GM18505 (cell line): ENCODE measurements around the gene SLC40A1.

Source experiments
- ATAC-seq: cut with Tn5 transposase; IDR thresholded peaks from one replicate; pipeline ENCODE4 v1.9.1; 2021; ENCODE audit not compliant: unreplicated experiment
- POLR2A ChIP-seq: IDR thresholded peaks from 4 replicates; pipeline ENCODE4 v1.6.1; 2011; ENCODE audit warnings: borderline replicate concordance; ENCODE audit not compliant: insufficient read depth, insufficient read length; ENCODE audit errors: extremely low read depth

Gene SLC40A1

GRCh38 chr2:189585226-189585756, 4.7 kb upstream of the SLC40A1 start:
- TF ChIP-seq POLR2A, result no peak
- no peak for ATAC-seq

DNA sequence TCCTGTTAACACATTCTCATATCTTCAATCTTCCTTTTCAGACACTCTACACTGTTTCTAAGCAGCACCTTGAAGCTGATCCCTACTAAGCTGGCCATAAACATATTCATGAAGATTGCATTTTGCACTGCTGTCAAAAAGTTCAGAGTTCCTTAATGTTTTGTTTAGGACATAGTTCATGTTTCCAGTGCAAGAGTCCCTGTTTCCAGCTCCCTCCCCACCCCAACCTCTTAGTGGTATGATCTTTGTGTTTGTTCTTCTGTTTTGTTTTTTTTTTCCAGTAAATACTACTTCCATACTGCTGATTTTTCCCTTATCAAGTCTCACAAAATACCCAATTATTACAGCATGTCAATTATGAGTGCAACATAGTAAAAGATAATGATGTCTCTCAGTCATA, 4.1 kb upstream of the SLC40A1 start:
- no peak for TF ChIP-seq POLR2A
- no peak for ATAC-seq

GRCh38 chr2:189583227-189584198, 2.9 kb upstream of the SLC40A1 start:
- no peak for TF ChIP-seq POLR2A
- no peak for ATAC-seq

- no peak for ATAC-seq
- TF ChIP-seq POLR2A, result no peak
These were observed 2.2 kb upstream of the SLC40A1 start for GRCh38 chr2:189582809-189583192.

DNA sequence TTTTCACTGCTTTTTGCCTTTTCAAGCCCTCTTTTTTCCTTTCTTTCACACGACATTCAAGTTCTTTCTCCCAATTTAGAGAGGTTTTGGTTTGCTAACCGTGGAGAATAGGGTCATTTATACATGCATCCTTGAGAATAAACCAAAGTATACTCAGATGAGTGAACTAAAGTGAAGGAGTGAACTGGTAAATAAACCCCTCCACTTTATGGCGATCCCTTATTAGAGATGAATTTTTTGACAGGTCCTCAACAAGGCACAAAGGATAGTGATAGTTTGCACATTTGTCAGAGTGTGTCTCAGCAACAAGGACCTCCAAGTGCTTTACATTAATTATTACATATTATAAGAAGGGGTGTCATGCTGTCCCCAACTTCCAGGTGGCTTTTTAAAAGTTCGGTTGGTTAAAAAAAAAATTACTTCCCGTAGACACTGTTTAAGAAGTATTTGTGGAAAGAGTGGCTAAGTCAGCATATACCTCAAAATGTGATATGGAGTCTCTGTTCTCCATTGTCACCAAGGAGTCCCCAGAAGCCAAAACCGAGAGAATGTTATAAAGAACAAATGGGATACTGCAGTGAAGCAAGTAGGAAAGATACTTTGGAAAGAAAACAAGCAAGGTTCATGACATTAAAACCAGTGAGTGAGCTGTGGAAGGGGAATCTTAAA, 1.7 kb upstream of the SLC40A1 start:
- no peak for ATAC-seq
- no peak for TF ChIP-seq POLR2A

GRCh38 chr2:189581354-189582139, 961 bp upstream of the SLC40A1 start:
- no peak for ATAC-seq
- TF ChIP-seq POLR2A, result no peak

DNA sequence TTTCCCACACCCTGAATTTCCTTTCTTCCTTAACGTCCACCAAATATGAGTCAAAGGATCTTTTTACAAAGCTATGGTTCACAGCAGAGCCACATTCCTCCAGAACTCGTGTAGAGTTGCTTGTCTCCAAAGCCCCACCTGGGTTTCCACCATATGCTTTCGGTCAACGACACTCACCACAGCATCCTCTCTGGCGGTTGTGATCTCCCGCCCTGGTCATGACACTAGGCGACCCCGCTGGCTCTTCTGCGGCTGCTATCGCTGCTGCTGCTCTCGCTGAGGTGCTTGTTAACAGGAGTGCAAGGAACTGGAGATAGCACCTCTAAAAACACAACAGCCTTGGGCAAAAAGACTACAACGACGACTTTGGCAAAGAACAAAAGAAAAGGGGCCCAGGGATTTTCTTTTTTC, 340 bp downstream of the SLC40A1 start:
- no peak for ATAC-seq

DNA sequence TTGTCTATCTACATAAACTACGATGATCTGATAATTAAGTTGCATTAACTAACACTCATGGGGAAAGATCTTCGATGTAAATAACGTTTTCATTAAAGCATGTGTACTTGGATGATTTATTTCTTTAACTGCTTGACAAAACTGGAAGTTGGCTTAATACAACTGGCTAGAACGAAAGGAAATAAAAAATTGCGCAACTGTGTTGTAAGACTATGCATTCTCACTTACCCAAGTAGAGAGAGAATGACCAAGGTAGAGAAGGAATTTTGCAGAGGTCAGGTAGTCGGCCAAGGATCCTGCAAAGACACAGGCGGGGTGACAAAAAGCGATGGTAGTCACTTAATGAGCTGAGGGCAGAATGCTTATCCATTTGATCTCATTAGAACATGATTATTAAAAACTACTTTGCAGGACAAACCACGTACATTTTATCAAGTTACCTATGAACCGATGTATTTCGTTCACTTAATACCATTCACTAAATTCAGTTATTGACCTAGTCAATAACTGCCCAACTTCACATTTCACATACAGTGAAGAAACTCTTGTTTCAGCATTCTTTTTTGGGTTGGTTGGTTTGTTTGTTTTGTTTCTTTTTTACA, 900 bp downstream of the SLC40A1 start:
- no peak for ATAC-seq
- no peak for TF ChIP-seq POLR2A

More for the DNA sequence above, 340 bp downstream of the SLC40A1 start:
- no peak for TF ChIP-seq POLR2A

GRCh38 chr2:189578272-189578950, 2.2 kb downstream of the SLC40A1 start:
- TF ChIP-seq POLR2A, result no peak
- ATAC-seq, result no peak

DNA sequence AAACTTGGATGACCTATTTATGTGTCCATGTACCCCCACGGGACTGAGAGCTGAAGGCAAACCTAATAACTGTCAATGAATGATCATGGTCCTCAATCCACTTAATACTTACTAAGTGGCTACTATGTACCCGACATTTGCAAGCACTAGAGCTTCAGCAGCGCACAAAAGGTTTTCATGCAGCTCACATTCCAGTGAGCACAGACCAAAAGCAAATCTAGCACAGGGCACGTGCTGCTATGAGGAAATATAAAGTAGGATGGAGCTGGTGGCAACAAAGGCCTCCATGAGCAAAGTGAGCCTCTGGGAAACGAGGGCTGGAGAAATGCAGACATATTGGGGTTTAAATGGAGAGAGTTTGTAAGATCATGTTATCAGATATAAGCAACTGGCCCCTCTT, 3.5 kb downstream of the SLC40A1 start:
- ATAC-seq, result no peak
- TF ChIP-seq POLR2A, result no peak

DNA sequence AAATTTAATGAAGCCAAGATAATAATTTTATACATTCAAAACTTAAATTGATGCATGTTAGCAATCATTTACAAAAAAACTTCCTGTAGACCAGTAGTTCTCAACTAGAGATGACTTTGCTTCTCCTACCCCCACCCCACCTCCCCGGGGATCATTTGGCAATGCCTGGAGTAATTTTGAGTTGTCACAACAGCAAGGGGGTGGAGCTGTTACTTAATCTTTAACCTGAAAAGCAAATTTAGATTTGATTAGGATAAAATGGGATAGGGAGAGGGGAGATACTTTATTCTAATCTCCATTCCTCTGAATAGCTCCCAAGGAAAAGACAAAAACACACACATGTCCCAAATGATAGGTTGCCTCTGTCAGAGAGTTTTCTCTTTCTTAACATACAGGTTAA, 4.2 kb downstream of the SLC40A1 start:
- no peak for TF ChIP-seq POLR2A
- ATAC-seq, result no peak

GRCh38 chr2:189574793-189575475, 5.7 kb downstream of the SLC40A1 start:
- no peak for ATAC-seq
- no peak for TF ChIP-seq POLR2A
